ENCODE results near the gene TIMM22.

TIMM22 gene

GRCh38 chr17:968812-969730 is 27.9 kb upstream of the TIMM22 start:
- TF ChIP-seq SIN3A (IDR thresholded peaks at IDR 0.05; ENCODE audit: borderline replicate concordance, insufficient read depth, low read length): no peak
- TF ChIP-seq FOXP2 (optimal IDR thresholded peaks at IDR 0.05; ENCODE audit: borderline replicate concordance, extremely low read depth, extremely low read length, insufficient read depth): no peak
- TF ChIP-seq POLR2AphosphoS5 (IDR thresholded peaks at IDR 0.05; ENCODE audit: low read depth, low read length): no peak
- TF ChIP-seq REST (IDR thresholded peaks at IDR 0.05; ENCODE audit: insufficient read depth in 1 of 2, low read depth in 2 of 2, low read length in 2 of 2): no peak
- no peak for TF ChIP-seq TAF1 (IDR thresholded peaks at IDR 0.05; ENCODE audit: borderline replicate concordance, insufficient read depth, low read length)

GRCh38 chr17:969811-970355 is 27.0 kb upstream of the TIMM22 start:
- TF ChIP-seq REST (IDR thresholded peaks at IDR 0.05; ENCODE audit: insufficient read depth in 1 of 2, low read depth in 2 of 2, low read length in 2 of 2) (no peak), POLR2AphosphoS5 (IDR thresholded peaks at IDR 0.05; ENCODE audit: low read depth, low read length) (no peak), TAF1 (IDR thresholded peaks at IDR 0.05; ENCODE audit: borderline replicate concordance, insufficient read depth, low read length) (no peak), SIN3A (IDR thresholded peaks at IDR 0.05; ENCODE audit: borderline replicate concordance, insufficient read depth, low read length) (no peak), FOXP2 (optimal IDR thresholded peaks at IDR 0.05; ENCODE audit: borderline replicate concordance, extremely low read depth, extremely low read length, insufficient read depth) (no peak)

- TF ChIP-seq REST (IDR thresholded peaks at IDR 0.05; ENCODE audit: insufficient read depth in 1 of 2, low read depth in 2 of 2, low read length in 2 of 2): no peak
- no peak for TF ChIP-seq TAF1 (IDR thresholded peaks at IDR 0.05; ENCODE audit: borderline replicate concordance, insufficient read depth, low read length)
- no peak for TF ChIP-seq FOXP2 (optimal IDR thresholded peaks at IDR 0.05; ENCODE audit: borderline replicate concordance, extremely low read depth, extremely low read length, insufficient read depth)
- TF ChIP-seq SIN3A (IDR thresholded peaks at IDR 0.05; ENCODE audit: borderline replicate concordance, insufficient read depth, low read length): no peak
- TF ChIP-seq POLR2AphosphoS5 (IDR thresholded peaks at IDR 0.05; ENCODE audit: low read depth, low read length): no peak
These were observed 26.6 kb upstream of the TIMM22 start for GRCh38 chr17:970364-970763.

GRCh38 chr17:973053-973452 is 23.9 kb upstream of the TIMM22 start:
- TF ChIP-seq FOXP2 (optimal IDR thresholded peaks at IDR 0.05; ENCODE audit: borderline replicate concordance, extremely low read depth, extremely low read length, insufficient read depth) (no peak), POLR2AphosphoS5 (IDR thresholded peaks at IDR 0.05; ENCODE audit: low read depth, low read length) (no peak), TAF1 (IDR thresholded peaks at IDR 0.05; ENCODE audit: borderline replicate concordance, insufficient read depth, low read length) (no peak), SIN3A (IDR thresholded peaks at IDR 0.05; ENCODE audit: borderline replicate concordance, insufficient read depth, low read length) (no peak)

GRCh38 chr17:975371-975915 is 21.5 kb upstream of the TIMM22 start:
- TF ChIP-seq REST (IDR thresholded peaks at IDR 0.05; ENCODE audit: insufficient read depth in 1 of 2, low read depth in 2 of 2, low read length in 2 of 2) (no peak), TAF1 (IDR thresholded peaks at IDR 0.05; ENCODE audit: borderline replicate concordance, insufficient read depth, low read length) (no peak), SIN3A (IDR thresholded peaks at IDR 0.05; ENCODE audit: borderline replicate concordance, insufficient read depth, low read length) (no peak), POLR2AphosphoS5 (IDR thresholded peaks at IDR 0.05; ENCODE audit: low read depth, low read length) (no peak), FOXP2 (optimal IDR thresholded peaks at IDR 0.05; ENCODE audit: borderline replicate concordance, extremely low read depth, extremely low read length, insufficient read depth) (no peak)
